ENCODE results near the gene PPP2R5C. TPM values are rescaled to one million over a fixed set of nuclear protein-coding genes. Genes with fewer than 3 reads are reported as not detected.

The PPP2R5C gene
- total and polyA plus RNA-seq, 2 donors from 2014 or later = 65.6 to 129 TPM

DNA sequence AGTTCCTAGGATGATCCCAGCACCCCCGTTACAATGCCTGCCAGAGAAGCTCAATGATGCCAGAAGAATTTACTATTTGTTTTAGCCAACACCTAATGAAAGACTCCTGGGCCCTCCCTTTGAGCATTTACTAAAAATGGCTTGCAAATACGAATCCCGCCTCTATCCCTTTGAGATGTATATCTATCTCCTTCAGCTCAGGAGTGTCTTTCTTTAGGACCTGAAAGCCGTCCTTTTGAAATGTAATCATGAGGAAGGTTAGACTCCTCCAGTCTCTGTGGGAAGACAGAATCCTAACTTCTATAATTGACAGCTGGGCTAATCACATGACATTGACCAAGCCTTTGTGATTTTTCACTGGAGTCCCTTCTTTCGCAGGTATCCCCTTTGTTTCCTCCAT lies 183.7 kb downstream of the PPP2R5C start:
- no peaks in the 10 kb centered on the region for H3K9me3 ChIP-seq (ENCODE audit: control insufficient read depth in 2 of 3, insufficient read depth in 1 of 3, low read length in 3 of 3)
- TF ChIP-seq, protein P1, sequence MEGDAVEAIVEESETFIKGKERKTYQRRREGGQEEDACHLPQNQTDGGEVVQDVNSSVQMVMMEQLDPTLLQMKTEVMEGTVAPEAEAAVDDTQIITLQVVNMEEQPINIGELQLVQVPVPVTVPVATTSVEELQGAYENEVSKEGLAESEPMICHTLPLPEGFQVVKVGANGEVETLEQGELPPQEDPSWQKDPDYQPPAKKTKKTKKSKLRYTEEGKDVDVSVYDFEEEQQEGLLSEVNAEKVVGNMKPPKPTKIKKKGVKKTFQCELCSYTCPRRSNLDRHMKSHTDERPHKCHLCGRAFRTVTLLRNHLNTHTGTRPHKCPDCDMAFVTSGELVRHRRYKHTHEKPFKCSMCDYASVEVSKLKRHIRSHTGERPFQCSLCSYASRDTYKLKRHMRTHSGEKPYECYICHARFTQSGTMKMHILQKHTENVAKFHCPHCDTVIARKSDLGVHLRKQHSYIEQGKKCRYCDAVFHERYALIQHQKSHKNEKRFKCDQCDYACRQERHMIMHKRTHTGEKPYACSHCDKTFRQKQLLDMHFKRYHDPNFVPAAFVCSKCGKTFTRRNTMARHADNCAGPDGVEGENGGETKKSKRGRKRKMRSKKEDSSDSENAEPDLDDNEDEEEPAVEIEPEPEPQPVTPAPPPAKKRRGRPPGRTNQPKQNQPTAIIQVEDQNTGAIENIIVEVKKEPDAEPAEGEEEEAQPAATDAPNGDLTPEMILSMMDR (IDR thresholded peaks at IDR 0.05; ENCODE audit: borderline replicate concordance, extremely low read depth, insufficient read depth) = no peak
- H3K27me3 ChIP-seq (ENCODE audit: control insufficient read depth, insufficient read depth, low read length) = no peaks in the 10 kb centered on the region
- no peaks in the 10 kb centered on the region for H3K36me3 ChIP-seq (ENCODE audit: control insufficient read depth in 2 of 3, insufficient read depth in 3 of 3, low read length in 3 of 3)
- intact Hi-C loops (cut with DNase I) = no loop called here
- no peak overlapping the region for H3K27ac ChIP-seq (ENCODE audit: low read depth in 2 of 2, low read length in 2 of 2)
- no peak overlapping the region for H3K9ac ChIP-seq (ENCODE audit: low read length in 3 of 3)
- no peak overlapping the region for H3K4me3 ChIP-seq (ENCODE audit: low read length in 3 of 3)
- FAIRE-seq = no peak
- H3K4me1 ChIP-seq (ENCODE audit: control insufficient read depth in 2 of 3, insufficient read depth in 2 of 3, low read depth in 1 of 3, low read length in 3 of 3) = peaks cover 0 to 11% (median 0%) of the 10 kb centered on the region in 3 donors
- no peak for DNase-seq

GRCh38 chr14:101947577-101947903 lies 186.0 kb downstream of the PPP2R5C start:
- Histone ChIP-seq H3K36me3 (ENCODE audit: control insufficient read depth in 2 of 3, insufficient read depth in 3 of 3, low read length in 3 of 3) (no peaks in the 10 kb centered on the region), H3K27me3 (ENCODE audit: control insufficient read depth, insufficient read depth, low read length) (no peaks in the 10 kb centered on the region), H3K9ac (ENCODE audit: low read length in 3 of 3) (peak overlapping the region; percentile 87 to 100 (median 91)), H3K27ac (ENCODE audit: low read depth in 2 of 2, low read length in 2 of 2) (peak overlapping the region; percentile 99), H3K4me1 (ENCODE audit: control insufficient read depth in 2 of 3, insufficient read depth in 2 of 3, low read depth in 1 of 3, low read length in 3 of 3) (peaks cover 0 to 11% (median 0%) of the 10 kb centered on the region in 3 donors), H3K4me3 (ENCODE audit: low read length in 3 of 3) (peak overlapping the region; percentile 84 to 100 (median 97)), H3K9me3 (ENCODE audit: control insufficient read depth in 2 of 3, insufficient read depth in 1 of 3, low read length in 3 of 3) (no peaks in the 10 kb centered on the region)
- intact Hi-C loops (cut with DNase I) = no loop called here
- FAIRE-seq (no peak), DNase-seq (no peak)
- TF ChIP-seq, protein P1 (IDR thresholded peaks at IDR 0.05; ENCODE audit: borderline replicate concordance, extremely low read depth, insufficient read depth) = no peak

- FAIRE-seq = peak; percentile 96
- intact Hi-C loops (cut with DNase I) = no loop called here
Observed at GRCh38 chr14:101947904-101948665, 186.6 kb downstream of the PPP2R5C start.

More at GRCh38 chr14:101947904-101948665, 186.6 kb downstream of the PPP2R5C start:
- Histone ChIP-seq H3K9me3 (ENCODE audit: control insufficient read depth in 2 of 3, insufficient read depth in 1 of 3, low read length in 3 of 3) (no peaks in the 10 kb centered on the region), H3K4me1 (ENCODE audit: control insufficient read depth in 2 of 3, insufficient read depth in 2 of 3, low read depth in 1 of 3, low read length in 3 of 3) (peaks cover 0 to 11% (median 0%) of the 10 kb centered on the region in 3 donors), H3K4me3 (ENCODE audit: low read length in 3 of 3) (peak overlapping the region; percentile 95 to 100 (median 97)), H3K27ac (ENCODE audit: low read depth in 2 of 2, low read length in 2 of 2) (peak overlapping the region; percentile 99), H3K27me3 (ENCODE audit: control insufficient read depth, insufficient read depth, low read length) (no peaks in the 10 kb centered on the region), H3K36me3 (ENCODE audit: control insufficient read depth in 2 of 3, insufficient read depth in 3 of 3, low read length in 3 of 3) (no peaks in the 10 kb centered on the region), H3K9ac (ENCODE audit: low read length in 3 of 3) (peak overlapping the region; percentile 90 to 100 (median 96))
- peak; percentile 100 for DNase-seq
- TF ChIP-seq, protein P1 (IDR thresholded peaks at IDR 0.05; ENCODE audit: borderline replicate concordance, extremely low read depth, insufficient read depth) = no peak

Data from kidney (tissue), 14 donors.